GM23338 (cell line): ENCODE results near the gene ERVH48-1. TPM values are rescaled to one million over a fixed set of nuclear protein-coding genes. Genes with fewer than 3 reads are reported as not detected.

ENCODE experiments used
- ATAC-seq: fragments of 200-7000 bp; cut with Tn5 transposase; 3 replicates; pipeline ENCODE4 v1.9.1; 2020
- DNase-seq: peaks from one replicate; pipeline ENCODE4 v3.0.0-alpha.2; 2015; ENCODE audit warnings: low spot score
- H2AFZ ChIP-seq: fragments of 200-600 bp; sonication (generic); 2 replicates; pipeline ENCODE4 v1.8.0; 2016; ENCODE audit warnings: antibody characterized with exemption, mild to moderate bottlenecking, moderate library complexity
- H3F3A ChIP-seq: fragments of 200-600 bp; sonication (generic); replicated peaks from 2 replicates; pipeline ENCODE4 v1.8.0; 2017; ENCODE audit warnings: antibody characterized with exemption, mixed run types, low read depth
- H3K27ac ChIP-seq: fragments of 200-600 bp; sonication (generic); 2 replicates; pipeline ENCODE4 v1.6.1; 2016; ENCODE audit warnings: low read depth
- H3K27me3 ChIP-seq: fragments of 200-600 bp; sonication (generic); 2 replicates; pipeline ENCODE4 v1.8.0; 2016; ENCODE audit warnings: mild to moderate bottlenecking, mixed run types, moderate library complexity; ENCODE audit not compliant: insufficient read depth
- H3K36me3 ChIP-seq: fragments of 200-600 bp; sonication (generic); 2 replicates; pipeline ENCODE4 v1.8.0; 2016; ENCODE audit warnings: mild to moderate bottlenecking; ENCODE audit not compliant: insufficient read depth
- H3K4me1 ChIP-seq: fragments of 200-600 bp; sonication (generic); 2 replicates; pipeline ENCODE4 v1.8.0; 2016; ENCODE audit warnings: mild to moderate bottlenecking, moderate library complexity; ENCODE audit not compliant: insufficient read depth
- H3K4me2 ChIP-seq: fragments of 200-600 bp; sonication (generic); 2 replicates; pipeline ENCODE4 v1.7.1; 2017; ENCODE audit warnings: mixed run types
- H3K4me3 ChIP-seq: fragments of 200-600 bp; sonication (generic); 2 replicates; pipeline ENCODE4 v1.6.1; 2016; ENCODE audit warnings: mixed run types
- H3K79me2 ChIP-seq: fragments of 200-600 bp; sonication (generic); replicated peaks from 2 replicates; pipeline ENCODE4 v1.8.0; 2017; ENCODE audit warnings: mild to moderate bottlenecking; ENCODE audit not compliant: insufficient read depth
- H3K9me2 ChIP-seq: fragments of 200-600 bp; sonication (generic); 2 replicates; pipeline ENCODE4 v1.8.0; 2017; ENCODE audit not compliant: insufficient read depth
- H4K20me1 ChIP-seq: fragments of 200-600 bp; sonication (generic); replicated peaks from 2 replicates; pipeline ENCODE4 v1.8.0; 2017; ENCODE audit warnings: mild to moderate bottlenecking; ENCODE audit not compliant: insufficient read depth
- H3K27ac Mint-ChIP-seq: 2 replicates; pipeline ENCODE4 v1.8.0; 2020; ENCODE audit warnings: inconsistent platforms, mild to moderate bottlenecking, moderate library complexity, mixed read lengths
- H3K27me3 Mint-ChIP-seq: 3 replicates; pipeline ENCODE4 v1.8.0; 2022; ENCODE audit warnings: low read depth, mild to moderate bottlenecking, moderate library complexity, mixed read lengths, inconsistent platforms; ENCODE audit not compliant: insufficient read depth, poor library complexity
- H3K36me3 Mint-ChIP-seq: 3 replicates; pipeline ENCODE4 v1.8.0; 2021; ENCODE audit warnings: low read depth, mild to moderate bottlenecking, inconsistent platforms, moderate library complexity, mixed read lengths
- H3K4me1 Mint-ChIP-seq: 3 replicates; pipeline ENCODE4 v1.8.0; 2020; ENCODE audit warnings: mild to moderate bottlenecking, inconsistent platforms, mixed read lengths
- H3K4me3 Mint-ChIP-seq: 3 replicates; pipeline ENCODE4 v1.8.0; 2021; ENCODE audit warnings: moderate library complexity, mild to moderate bottlenecking, inconsistent platforms, mixed read lengths
- H3K9me3 Mint-ChIP-seq: 3 replicates; pipeline ENCODE4 v1.8.0; 2020; ENCODE audit warnings: moderate library complexity, mild to moderate bottlenecking, inconsistent platforms, mixed read lengths
- ETS1 ChIP-seq: IDR thresholded peaks from 2 replicates; pipeline ENCODE4 v1.6.1; 2016; ENCODE audit warnings: antibody characterized with exemption
- EZH2phosphoT487 ChIP-seq: fragments of 200-600 bp; sonication (generic); IDR thresholded peaks from one replicate; pipeline ENCODE4 v1.8.1; 2018; ENCODE audit warnings: antibody characterized with exemption; ENCODE audit not compliant: unreplicated experiment
- JUNB ChIP-seq: IDR thresholded peaks from one replicate; pipeline ENCODE4 v1.6.1; 2016; ENCODE audit warnings: antibody characterized with exemption; ENCODE audit not compliant: unreplicated experiment
- POLR2AphosphoS5 ChIP-seq: IDR thresholded peaks from 2 replicates; pipeline ENCODE4 v1.6.1; 2016; ENCODE audit warnings: antibody characterized with exemption, low read depth
- REST ChIP-seq: IDR thresholded peaks from one replicate; pipeline ENCODE4 v1.6.1; 2018; ENCODE audit warnings: antibody characterized with exemption; ENCODE audit not compliant: unreplicated experiment
- STAT1 ChIP-seq: IDR thresholded peaks from one replicate; pipeline ENCODE4 v1.6.1; 2016; ENCODE audit warnings: antibody characterized with exemption; ENCODE audit not compliant: unreplicated experiment
- ZNF331 ChIP-seq: fragments of 250-450 bp; sonication (Bioruptor Pico); IDR thresholded peaks from 2 replicates; pipeline ENCODE4 v1.5.0; 2020; ENCODE audit warnings: low read depth, mild to moderate bottlenecking, moderate library complexity
- polyA plus RNA-seq: library from polyadenylated mRNA; unstranded; fragments of >200 nt; fragmentation: Nextera tagmentation; extraction: Ambion mirVana; gene quantifications from 2 replicates; pipeline ENCODE4 v1.2.1, GENCODE V29; 2016
- total RNA-seq: library from RNA; depleted of rRNA; stranded (reverse); fragments of >200 nt; shearing (Covaris generic); gene quantifications from 2 replicates; pipeline ENCODE4 v1.2.3, GENCODE V29; 2014
- TF ChIP-seq, protein P1 (sequence below), 2 experiments: fragments of 200-600 bp in 1 of 2; sonication (generic) in 1 of 2; conservative IDR thresholded peaks; 2 replicates each; pipeline versions ENCODE4 v1.5.1 to v1.6.1; 2016 to 2017; ENCODE audit warnings: antibody characterized with exemption in 2 of 2, low read depth in 2 of 2, mild to moderate bottlenecking in 2 of 2, moderate library complexity in 1 of 2

ERVH48-1 gene
- total and polyA plus RNA-seq, 2 experiments from 2014 or later: 31.7 to 37.0 TPM

- Histone ChIP-seq H3K27ac (peak overlapping the region; percentile 92), H3K79me2 (peaks cover 18% of the 10 kb centered on the region), H3K4me1 (peaks cover 34% of the 10 kb centered on the region), H3K4me3 (no peak overlapping the region), H3K9me2 (peaks cover 3% of the 10 kb centered on the region; the same call in 1 of the 2 replicates), H3K4me2 (peak overlapping the region; percentile 42; the same call in 1 of the 2 replicates), H4K20me1 (no peaks in the 10 kb centered on the region), H3K27me3 (no peaks in the 10 kb centered on the region), H3F3A (no peaks in the 10 kb centered on the region), H2AFZ (no peak overlapping the region), H3K36me3 (peaks cover 6% of the 10 kb centered on the region)
- Mint-ChIP-seq H3K27ac (peak overlapping the region; percentile 77), H3K36me3 (peaks cover 10% of the 10 kb centered on the region), H3K4me1 (peaks cover 36% of the 10 kb centered on the region), H3K9me3 (peaks cover 9% of the 10 kb centered on the region), H3K4me3 (peak overlapping the region; percentile 17; the same call in 1 of the 3 replicates), H3K27me3 (peaks cover 20% of the 10 kb centered on the region)
- DNase-seq (peak; percentile 41), ATAC-seq (peak; percentile 7)
- TF ChIP-seq REST (no peak), ZNF331 (CRISPR knock-in tag) (no peak), EZH2phosphoT487 (no peak), JUNB (no peak), STAT1 (no peak), ETS1 (no peak), POLR2AphosphoS5 (0 out of 2 replicates have a peak, but pooled peaks have one; percentile 19)
- TF ChIP-seq, protein P1, sequence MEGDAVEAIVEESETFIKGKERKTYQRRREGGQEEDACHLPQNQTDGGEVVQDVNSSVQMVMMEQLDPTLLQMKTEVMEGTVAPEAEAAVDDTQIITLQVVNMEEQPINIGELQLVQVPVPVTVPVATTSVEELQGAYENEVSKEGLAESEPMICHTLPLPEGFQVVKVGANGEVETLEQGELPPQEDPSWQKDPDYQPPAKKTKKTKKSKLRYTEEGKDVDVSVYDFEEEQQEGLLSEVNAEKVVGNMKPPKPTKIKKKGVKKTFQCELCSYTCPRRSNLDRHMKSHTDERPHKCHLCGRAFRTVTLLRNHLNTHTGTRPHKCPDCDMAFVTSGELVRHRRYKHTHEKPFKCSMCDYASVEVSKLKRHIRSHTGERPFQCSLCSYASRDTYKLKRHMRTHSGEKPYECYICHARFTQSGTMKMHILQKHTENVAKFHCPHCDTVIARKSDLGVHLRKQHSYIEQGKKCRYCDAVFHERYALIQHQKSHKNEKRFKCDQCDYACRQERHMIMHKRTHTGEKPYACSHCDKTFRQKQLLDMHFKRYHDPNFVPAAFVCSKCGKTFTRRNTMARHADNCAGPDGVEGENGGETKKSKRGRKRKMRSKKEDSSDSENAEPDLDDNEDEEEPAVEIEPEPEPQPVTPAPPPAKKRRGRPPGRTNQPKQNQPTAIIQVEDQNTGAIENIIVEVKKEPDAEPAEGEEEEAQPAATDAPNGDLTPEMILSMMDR (conservative IDR thresholded peaks at IDR 0.05; ENCODE audit: low read depth in 2 of 2): no peak
Measured at GRCh38 chr21:42971897-42972275, 46.5 kb upstream of the ERVH48-1 start.
